GM18517 (cell line): ENCODE results near the gene CNDP1.
A peak's percentile ranks its signal among the peaks of the same experiment; 100 is the strongest.
"Not testable (repeated sequence)": the region's sequence is repeated elsewhere in the genome, so short reads cannot be mapped to it uniquely, and the experiment has no call there.

Experiments
- ATAC-seq: cut with Tn5 transposase; IDR thresholded peaks from one replicate; pipeline ENCODE4 v1.9.1; 2021; ENCODE audit warnings: mild to moderate bottlenecking, moderate library complexity; ENCODE audit not compliant: unreplicated experiment

Gene CNDP1

DNA sequence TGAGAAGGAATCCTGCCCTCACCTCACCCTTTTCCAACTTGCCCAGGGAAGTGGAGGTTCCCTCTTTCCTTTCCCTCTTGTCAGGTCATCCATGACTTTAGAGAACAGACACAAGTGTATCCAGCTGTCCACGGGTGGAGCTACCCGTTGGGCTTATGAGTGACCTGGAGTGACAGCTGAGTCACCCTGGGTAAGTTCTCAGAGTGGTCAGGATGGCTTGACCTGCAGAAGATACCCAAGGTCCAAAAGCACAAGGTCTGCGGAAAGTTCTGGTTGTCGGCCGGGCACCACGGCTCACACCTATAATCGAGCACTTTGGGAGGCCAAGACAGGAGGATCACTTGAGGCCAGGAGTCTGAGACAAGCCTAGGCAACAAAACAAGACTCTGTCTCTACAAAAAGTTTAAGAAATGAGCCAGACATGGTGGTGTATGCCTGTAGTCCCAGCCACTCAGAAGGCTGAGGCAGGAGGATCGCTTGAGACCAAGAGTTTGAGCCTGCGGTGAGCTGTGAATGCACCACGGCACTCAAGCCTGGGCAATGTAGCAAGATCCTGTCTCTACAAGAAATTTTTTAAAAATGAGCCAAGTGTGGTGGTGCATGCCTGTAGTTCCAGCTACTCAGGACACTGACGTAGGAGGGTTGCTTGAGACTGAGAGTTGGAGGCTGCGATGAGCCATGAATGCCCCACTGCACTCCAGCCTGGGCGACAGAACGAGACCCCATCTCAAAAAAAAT is 14.0 kb upstream of the CNDP1 start:
- no peak for ATAC-seq

DNA sequence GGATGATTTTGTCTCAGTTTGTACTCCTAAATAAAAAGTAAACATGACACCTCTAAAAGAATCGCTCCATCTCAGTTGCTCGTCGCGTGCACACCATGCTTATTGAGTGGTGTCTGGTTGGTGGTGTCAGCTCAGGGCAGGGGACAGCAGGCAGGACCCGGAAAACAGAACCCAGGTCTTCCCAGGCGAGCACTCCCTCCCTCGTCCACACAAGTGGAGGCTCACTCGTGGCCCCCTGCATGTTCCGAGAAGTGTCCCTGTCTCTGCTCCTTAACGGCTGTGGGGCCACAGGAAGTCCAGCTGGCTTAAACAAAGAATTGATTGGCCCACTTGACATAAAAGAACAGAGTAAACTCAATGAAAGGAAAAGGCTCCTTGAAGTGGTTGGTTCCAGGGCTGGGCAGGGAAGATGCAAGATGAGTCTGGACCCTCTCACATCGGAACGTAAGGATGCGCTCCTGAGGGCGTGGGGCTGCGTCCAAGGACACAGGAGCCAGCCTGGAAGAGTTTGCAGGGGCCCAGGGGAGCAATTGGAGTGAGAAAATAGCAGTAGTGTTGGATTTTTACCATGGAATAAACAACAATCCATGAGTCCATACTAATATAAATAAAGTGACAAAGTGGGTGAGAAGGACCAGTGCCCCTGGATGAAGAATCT is 13.1 kb upstream of the CNDP1 start:
- ATAC-seq = no peak

DNA sequence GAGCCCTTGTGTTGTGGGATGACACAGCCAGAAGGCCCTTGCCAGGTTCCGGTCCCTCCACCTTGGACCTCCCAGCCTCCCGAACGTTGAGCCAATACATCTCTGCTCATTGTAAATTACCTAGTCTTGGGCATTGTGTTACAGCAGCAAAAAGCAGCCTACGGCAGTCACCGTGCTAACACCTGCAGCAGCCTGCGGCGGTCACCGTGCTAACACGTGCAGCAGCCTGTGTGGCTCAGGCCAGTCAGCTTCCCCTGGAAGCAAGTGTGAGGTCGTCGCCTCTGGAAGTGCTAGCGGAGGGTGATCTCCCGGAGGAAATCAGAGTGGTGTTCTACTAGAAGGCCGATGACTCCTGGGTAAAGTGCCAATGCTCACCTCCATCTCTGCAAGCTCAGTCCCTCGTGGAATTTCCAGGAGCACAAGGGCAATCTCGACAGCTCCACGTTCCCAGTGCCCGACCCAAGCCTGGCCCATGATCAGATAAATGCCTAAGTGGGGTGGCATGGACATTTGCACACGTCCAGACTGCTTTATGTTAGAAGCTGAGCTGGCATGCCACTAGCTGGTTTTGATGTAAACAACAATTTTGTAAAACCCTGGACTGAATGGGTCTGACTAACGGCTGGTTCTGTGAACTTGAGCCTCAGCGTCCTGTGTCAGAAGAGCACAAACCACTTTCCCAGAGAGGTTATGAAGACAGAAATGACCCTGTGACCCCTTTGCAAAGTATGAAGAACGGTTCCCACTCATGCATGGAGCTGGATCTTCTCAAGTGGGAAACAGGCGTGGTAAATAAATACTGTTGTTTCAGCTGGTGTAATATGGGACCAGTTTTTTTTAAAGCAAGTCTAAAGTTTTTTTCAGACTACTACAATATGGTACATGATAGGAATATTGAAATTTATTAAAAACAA is 11.4 kb upstream of the CNDP1 start:
- ATAC-seq = no peak

DNA sequence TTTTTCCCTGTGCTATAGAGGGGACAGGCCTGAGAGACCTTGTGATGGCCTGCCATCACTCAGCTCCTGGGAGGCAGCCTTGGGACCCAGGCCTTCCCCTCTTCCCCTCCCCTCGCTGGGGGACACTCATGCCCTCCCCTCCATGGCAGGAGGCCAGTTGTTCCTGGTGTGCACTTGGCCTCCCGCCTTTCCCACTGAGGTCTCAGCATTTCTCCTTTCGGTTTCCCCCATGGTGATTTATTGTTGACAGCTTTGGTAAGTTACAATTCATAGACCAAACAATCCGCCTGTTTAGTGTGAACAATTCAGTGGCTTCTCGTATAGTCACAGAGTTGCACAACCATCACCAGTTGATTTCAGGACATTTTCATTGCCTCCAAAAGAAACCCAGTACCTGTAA is 10.2 kb upstream of the CNDP1 start:
- ATAC-seq = no peak

DNA sequence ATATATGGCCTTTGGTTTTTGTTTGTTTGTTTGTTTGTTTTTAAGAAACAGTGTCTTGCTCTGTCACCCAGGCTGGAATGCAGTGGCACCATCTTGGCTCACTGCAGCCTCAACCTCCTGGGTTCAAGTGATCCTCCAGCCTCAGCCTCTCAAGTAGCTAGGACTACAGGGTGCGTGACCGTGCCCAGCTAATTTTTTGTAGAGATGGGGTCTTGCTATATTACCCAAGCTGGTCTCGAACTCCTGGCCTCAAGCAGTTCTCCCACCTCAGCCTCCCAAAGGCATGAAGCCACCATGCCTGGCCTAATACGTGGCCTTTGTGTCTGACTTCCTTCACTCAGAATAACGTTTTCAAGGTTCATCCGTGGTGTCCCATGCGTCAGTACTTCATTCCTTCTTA is 9.4 kb upstream of the CNDP1 start:
- ATAC-seq = not testable (repeated sequence)

DNA sequence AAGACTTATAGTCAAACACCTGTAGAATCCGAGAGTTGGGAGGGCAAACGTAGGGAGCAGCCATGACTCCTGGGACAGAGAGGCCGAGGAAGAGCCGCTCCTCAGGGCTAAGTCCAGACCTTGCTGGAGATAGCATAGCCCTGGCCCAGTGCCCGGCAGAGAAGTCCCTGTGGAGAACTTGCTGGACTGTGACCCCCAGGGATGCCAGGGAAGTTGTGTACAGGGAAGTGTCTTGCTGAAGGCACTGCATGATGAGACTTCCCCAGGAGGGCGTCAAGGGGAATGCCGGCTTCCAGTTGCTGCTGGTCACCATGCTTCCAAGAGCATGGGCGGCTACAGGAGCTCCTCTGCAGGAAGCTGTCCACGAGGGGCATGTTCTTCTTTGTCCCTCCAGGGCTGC is 8.6 kb upstream of the CNDP1 start:
- no peak for ATAC-seq

DNA sequence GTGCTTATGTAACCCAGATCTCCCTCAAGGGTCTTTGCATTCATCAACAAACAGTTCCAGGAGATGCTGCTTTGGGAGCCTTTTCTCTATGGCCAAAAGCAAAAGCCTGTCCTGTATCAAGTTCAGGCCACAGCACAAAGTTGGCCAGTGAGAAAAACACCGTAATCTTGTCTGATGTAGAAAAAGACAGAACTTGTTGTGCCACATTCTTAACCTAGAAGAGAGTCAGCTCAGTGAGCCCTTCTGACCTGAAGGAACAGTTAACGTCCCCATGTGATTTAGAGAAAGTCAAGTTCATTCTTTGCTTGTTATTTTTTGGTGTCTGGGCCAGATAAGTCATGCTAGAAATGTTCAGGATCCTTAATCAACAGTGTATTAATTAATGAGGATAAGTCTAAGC is 7.8 kb upstream of the CNDP1 start:
- no peak for ATAC-seq

DNA sequence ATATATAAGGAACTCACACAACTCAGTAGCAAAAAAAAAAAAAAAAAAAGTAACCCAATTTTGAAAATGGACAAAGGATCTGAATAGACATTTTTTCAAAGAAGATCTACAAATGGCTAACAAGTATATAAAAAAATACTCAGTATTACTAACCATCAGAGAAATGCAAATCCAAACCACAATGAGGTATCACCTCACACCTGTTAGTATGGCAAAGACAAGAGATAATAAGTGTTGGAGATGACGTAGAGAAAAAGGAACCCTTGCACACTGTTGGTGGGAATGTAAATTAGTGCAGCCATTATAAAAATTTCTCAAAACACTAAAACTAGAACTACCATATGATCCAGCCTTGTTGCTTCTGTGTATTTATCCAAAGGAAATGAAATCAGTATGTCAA is 5.8 kb upstream of the CNDP1 start:
- peak; percentile 73 for ATAC-seq

DNA sequence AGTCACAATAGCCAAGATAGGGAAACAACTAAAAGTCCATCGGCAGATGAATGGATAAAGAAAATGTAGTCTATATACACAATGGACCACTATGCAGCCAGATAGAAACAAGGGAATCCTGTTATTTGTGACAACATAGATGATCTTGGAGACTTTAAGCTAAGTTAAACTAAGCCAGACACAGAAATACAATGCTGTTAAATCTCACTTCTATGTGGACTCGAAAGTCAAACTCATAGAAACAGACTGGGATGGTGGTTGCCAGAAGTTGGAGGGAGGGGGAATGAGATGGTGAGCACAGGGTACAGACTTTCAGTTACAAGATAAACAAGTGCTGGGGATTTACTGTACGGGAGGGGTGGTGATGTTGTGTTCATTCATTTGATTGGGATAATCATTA is 5.4 kb upstream of the CNDP1 start:
- ATAC-seq = peak; percentile 6

DNA sequence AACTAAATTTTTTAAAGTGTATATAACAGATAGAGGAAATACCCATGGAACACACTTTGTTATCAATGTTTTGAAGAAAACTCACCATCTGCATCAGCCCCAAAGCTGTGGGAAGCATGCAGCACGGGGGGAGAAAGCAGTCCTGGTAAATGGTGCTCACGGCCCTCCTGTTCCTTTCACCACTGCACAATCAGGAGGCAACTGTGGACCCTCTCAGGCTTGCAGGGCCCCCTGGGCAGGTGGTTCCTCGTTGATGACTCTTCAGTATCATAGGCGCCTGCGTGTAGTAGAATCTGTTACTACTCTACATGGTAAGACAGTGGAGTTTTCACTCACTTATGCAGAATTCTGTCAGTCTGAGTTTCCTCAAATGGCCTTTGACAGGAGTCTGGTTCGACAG is 4.9 kb upstream of the CNDP1 start:
- no peak for ATAC-seq

DNA sequence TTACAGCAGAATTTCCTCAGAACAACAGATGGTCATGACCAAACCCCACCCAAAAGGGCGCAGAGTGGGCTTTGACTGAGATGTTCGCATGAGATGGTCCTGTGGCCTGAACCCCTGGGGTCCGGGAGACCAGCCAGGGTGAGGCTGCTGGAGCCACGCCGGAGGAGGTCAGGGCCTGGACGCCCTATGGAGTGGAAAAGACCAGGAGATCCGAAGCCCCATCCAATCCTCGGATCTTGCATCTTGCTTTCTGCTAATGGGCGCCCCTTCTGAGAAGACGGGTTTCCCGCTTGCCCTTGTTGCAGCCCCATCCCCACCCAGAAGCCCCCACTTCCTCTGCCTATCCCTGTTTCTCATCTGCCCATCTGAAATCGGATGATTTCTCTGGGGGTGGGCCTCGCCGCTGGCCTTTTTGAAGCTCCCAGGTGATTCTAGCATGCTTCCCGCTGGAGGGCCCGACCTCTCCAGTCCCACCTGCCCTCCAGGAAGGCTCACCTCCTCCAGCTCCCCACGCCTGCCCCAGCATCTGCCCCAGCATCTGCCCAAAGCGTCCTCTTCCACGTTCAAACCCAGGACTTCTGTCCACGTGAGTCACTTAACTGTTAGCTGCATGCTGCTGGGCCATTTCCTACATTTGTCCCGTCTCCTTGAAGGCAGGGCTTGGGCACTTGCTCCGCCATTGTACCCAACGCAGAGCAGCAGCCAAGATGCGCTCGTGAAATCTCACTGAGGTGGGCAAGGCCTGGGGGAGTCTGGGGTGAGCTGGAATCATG is 4.3 kb upstream of the CNDP1 start:
- ATAC-seq = no peak

DNA sequence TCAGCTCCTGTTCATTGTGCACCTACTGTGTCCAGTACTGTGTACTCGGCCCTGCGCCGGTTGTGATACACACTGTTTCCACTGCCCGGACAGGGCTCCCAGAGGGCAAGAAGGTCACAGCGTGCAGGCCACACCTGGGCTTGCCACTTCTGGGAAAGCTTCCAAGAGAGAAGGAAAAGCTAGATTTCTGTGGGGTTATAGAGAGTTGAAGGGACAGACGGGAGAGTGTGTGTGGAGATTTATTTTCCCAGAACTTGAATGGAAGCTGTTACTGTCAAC is 3.8 kb upstream of the CNDP1 start:
- ATAC-seq = no peak

DNA sequence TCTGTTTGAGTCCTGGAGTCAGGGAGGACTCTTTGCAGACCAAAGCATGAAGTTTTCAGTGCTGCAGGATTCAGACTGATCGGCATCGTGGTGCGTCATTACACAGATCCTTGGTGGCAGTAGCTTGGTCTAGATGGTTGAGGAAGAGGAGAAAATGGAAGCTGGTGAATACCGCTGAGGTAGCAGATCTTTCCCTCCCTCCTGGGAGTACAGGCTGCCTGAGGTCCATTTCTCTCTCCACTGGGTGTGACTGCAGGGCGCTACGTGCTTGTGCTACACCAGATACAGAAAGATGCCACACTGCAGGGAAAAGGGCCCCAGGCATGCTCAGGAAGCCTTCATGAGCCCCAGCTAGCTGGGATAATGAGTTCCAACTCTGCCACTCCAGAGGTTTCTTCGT is 3.3 kb upstream of the CNDP1 start:
- ATAC-seq = no peak

DNA sequence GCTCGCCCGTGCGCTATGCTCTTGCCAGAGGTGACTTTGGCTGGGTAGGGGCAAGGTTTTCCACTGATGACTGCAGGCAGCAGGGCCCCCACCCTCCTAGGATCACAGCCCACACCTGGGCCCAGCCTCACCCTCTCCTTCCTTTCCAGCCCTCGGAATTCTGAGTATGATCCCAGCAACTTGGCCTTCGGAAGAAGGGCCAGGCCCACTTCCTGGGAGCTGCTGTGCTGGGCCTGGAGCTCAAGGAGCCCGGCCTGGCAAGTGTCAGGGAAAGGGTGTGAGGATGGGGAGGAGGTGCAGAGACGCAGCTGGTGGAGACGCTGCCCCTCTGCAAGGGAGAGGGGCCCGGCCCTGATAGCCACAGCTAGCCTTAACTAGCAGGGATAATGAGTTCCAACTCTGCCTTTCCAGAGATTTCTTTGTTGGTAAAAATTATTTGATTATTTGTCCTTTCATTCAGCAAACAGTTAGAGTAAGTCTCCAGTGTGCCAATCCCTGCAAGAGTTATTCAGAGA is 1.7 kb upstream of the CNDP1 start:
- no peak for ATAC-seq

DNA sequence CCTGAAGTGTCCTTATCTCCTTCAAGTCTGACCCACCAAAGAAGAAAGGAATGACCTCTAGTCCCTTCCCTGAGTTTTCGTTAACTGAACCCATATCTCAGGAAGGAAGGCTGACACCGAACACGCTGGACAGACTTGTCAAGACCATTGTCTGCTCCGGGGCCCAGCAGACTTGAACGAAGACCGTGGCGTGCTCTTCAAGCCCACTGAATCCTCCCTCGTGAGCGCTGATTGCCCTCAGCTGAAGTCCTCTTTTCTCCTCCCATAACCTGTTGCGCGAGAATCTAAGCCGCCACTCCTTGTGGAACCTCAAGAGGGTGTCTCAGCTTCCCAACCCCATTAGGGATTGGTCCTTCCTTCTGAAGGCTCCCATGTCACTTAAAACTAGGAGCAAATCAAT is 634 bp upstream of the CNDP1 start:
- ATAC-seq = no peak

DNA sequence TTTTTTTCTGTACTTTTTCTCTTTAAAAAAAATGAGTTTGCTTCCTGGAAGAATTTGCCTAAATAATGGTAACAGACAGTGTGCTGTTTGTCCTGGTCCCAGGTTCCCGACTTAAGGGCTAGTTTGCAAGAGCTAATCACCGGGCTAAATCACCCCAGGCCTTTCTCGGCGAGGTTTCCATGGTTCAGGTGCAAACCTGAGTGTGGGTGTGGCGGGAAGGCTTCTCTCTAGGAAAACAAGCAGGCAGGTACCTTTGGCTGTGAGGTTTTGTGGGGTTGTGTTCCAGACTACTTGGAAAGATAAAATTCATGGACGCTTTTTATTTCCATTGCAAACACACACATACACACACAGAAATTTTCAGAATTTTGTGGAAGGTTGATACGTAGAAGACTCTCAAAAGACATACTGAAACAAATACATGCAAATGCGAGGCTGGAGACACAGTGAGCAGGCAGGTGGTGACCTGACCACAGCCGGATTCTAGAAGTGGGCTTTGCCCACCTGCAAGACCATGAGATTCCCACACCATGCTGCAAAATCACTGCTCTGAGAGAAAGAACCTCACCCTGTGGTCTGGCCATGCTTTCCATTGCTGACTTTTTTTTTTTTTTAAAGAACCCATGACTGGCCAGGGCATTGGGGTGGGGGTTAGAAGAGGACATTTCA is 815 bp downstream of the CNDP1 start:
- ATAC-seq = no peak

DNA sequence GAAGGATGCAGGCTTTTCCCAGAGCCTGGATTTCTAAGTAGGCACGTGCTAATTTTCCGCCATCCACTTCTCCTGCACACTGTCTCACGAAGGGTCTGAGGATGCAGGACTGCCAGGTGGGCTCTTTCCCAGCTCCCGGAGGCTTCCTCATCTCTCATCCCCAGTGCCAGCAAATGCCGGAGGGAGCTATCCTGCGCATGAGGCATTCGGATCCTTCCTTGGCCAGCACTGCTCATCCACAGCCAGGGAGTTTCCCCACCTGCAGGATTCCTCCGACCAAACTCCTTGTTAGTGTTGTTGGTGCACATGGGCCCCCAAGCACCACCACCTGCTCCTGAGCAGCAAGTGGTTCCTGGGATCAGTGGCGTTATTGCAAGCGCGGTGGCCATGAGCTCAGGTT is 5.0 kb downstream of the CNDP1 start:
- ATAC-seq = no peak

DNA sequence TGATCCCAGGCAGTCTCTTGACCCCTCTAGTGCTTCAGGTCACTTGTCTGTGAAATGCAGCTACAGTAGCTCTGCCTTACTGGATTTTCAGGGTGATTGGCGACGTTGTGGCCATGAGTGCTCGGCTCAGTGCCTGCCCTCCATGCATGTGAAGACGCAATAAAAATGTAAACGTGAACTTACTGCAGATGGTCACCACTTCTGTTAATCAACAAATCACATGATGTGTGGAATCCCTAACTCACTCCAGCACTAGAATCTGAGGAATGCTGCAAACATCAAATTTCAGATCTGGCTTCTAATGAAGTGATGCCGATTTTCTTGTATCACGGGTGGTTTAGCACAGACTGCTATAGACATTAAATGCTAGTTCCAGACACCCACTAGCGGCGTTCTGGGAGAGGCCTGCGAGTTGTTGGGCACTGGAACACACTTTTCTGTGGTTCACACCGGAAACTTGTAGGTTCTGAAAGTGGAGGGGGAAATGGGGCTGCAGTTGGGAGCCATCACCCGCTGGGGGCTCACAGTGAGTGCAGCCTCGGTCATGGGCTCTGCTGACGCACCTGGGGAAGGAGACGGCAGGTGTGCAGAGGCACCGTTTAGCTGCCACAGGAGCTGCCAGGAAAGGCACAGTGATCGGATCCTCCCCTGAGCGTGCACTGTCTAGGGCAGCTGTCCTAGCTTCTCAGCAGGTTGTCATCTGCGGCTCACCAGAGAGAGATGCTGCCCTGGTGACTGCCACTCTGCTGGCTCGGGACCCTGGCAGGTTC is 6.5 kb downstream of the CNDP1 start:
- no peak for ATAC-seq

DNA sequence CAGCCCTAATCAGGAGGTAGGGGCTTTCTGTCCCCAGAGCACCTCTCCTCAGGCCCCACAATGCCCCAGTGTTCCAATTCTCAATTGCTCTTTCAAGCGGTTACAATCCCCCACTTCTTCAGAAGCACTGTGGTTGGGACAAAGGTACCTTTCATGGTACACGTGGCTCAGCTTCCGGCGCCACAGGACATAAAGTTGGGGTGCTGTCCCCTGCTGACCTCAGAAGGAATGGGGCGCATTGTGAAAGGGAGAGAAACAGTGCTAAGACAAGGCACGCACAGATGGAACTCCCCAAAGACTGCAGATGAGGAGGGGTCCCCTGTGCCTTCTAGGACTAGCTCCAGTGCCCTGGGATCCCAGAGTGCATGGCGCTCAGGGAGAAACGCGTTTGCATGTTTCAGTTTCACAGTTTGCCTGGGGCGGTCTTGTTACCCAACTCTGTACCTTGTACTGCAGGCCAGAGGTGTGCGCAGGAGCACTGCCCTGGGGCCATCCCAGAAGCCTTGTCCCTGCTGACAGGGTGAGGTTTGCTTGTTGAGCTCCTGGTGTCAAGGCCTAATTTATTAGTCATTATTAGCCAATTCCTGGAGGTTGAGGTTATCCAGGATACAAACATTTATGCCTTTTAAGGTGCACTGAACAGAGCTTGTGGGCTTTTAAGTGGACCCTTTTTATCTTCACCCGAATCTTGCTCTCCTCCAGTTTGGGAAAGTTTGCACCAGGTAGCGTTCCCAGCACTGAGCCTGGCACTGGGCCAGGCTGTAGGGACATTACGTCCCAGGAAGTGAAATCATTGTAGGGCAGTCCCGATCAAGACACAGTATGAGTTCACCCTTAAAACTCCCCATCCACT is 7.6 kb downstream of the CNDP1 start:
- ATAC-seq = no peak
